Calu3 (cell line): ENCODE results near the gene IL1RL1. TPM values are rescaled to one million over a fixed set of nuclear protein-coding genes. Genes with fewer than 3 reads are reported as not detected.

Experiments used
- BruUV-seq: library from RNA; stranded (reverse); fragments of 400-500 nt; replicated peaks from 2 replicates; lab custom pipeline; 2021; lab: Mats Ljungman, UMichigan
- CTCF ChIA-PET: fragments of 300-600 bp; sonication (Branson Sonifier 250); formaldehyde crosslinking; loops from one replicate; lab custom pipeline; 2022; ENCODE audit warnings: antibody characterized with exemption; lab: Charles Lee
- DNase-seq: peaks from one replicate; pipeline ENCODE4 v3.0.0; 2022
- H3K27ac Mint-ChIP-seq: one replicate; pipeline ENCODE4 v1.8.0; 2022; ENCODE audit warnings: mixed read lengths; ENCODE audit not compliant: unreplicated experiment
- H3K27me3 Mint-ChIP-seq: one replicate; pipeline ENCODE4 v1.8.0; 2022; ENCODE audit warnings: mixed read lengths; ENCODE audit not compliant: unreplicated experiment
- H3K36me3 Mint-ChIP-seq: one replicate; pipeline ENCODE4 v1.8.0; 2022; ENCODE audit warnings: mild to moderate bottlenecking, moderate library complexity, mixed read lengths; ENCODE audit not compliant: insufficient read depth, unreplicated experiment
- H3K4me1 Mint-ChIP-seq: one replicate; pipeline ENCODE4 v1.8.0; 2022; ENCODE audit warnings: mild to moderate bottlenecking, low read depth, mixed read lengths; ENCODE audit not compliant: unreplicated experiment
- H3K4me3 Mint-ChIP-seq: one replicate; pipeline ENCODE4 v1.8.0; 2022; ENCODE audit warnings: mild to moderate bottlenecking, low read depth, moderate library complexity, mixed read lengths; ENCODE audit not compliant: unreplicated experiment
- H3K9me3 Mint-ChIP-seq: one replicate; pipeline ENCODE4 v1.8.0; 2022; ENCODE audit warnings: low read depth, mixed read lengths; ENCODE audit not compliant: unreplicated experiment
- CTCF ChIP-seq: fragments of 200-600 bp; IDR thresholded peaks from one replicate; pipeline ENCODE4 v1.8.0; 2022; ENCODE audit warnings: antibody characterized with exemption; ENCODE audit not compliant: unreplicated experiment
- intact Hi-C: fragments of 100-400 bp; cut with micrococcal nuclease; formaldehyde crosslinking; loops from one replicate; pipeline ENCODE4 v1.10.0; 2022; ENCODE audit not compliant: unreplicated experiment
- total RNA-seq: library from RNA; stranded (reverse); gene quantifications from 2 replicates; pipeline ENCODE4 v1.2.3, GENCODE V29; 2022

IL1RL1 gene
- total RNA-seq, 1 experiment from 2014 or later = not detected

- no peaks in the 10 kb centered on the region for H3K36me3 Mint-ChIP-seq
- intact Hi-C loops = no loop called here
- no peak overlapping the region for H3K4me3 Mint-ChIP-seq
- H3K4me1 Mint-ChIP-seq = no peaks in the 10 kb centered on the region
- CTCF ChIA-PET = no interaction called here
- H3K27ac Mint-ChIP-seq = no peak overlapping the region
- no TSS peak for BruUV-seq
- peaks cover 21% of the 10 kb centered on the region for H3K27me3 Mint-ChIP-seq
- no peaks in the 10 kb centered on the region for H3K9me3 Mint-ChIP-seq
- TF ChIP-seq CTCF = no peak
- DNase-seq = no peak
Measured at GRCh38 chr2:102335871-102336366, 24.6 kb downstream of the IL1RL1 start.

GRCh38 chr2:102336502-102336945 is 25.2 kb downstream of the IL1RL1 start:
- no TSS peak for BruUV-seq
- no peak for TF ChIP-seq CTCF
- no peak overlapping the region for H3K27ac Mint-ChIP-seq
- H3K36me3 Mint-ChIP-seq = no peaks in the 10 kb centered on the region
- H3K4me1 Mint-ChIP-seq = no peaks in the 10 kb centered on the region
- no peaks in the 10 kb centered on the region for H3K9me3 Mint-ChIP-seq
- DNase-seq = no peak
- peaks cover 21% of the 10 kb centered on the region for H3K27me3 Mint-ChIP-seq
- no peak overlapping the region for H3K4me3 Mint-ChIP-seq
- CTCF ChIA-PET = no interaction called here
- intact Hi-C loops = no loop called here

- Mint-ChIP-seq H3K27me3 (peaks cover 18% of the 10 kb centered on the region), H3K36me3 (no peaks in the 10 kb centered on the region), H3K4me3 (no peak overlapping the region), H3K9me3 (no peaks in the 10 kb centered on the region), H3K27ac (no peak overlapping the region), H3K4me1 (no peaks in the 10 kb centered on the region)
- no peak for TF ChIP-seq CTCF
- no peak for DNase-seq
- no TSS peak for BruUV-seq
- intact Hi-C loops = no loop called here
- CTCF ChIA-PET = no interaction called here
Measured at GRCh38 chr2:102337012-102337411, 25.6 kb downstream of the IL1RL1 start.

- intact Hi-C loops = no loop called here
- peaks cover 11% of the 10 kb centered on the region for H3K27me3 Mint-ChIP-seq
- no peaks in the 10 kb centered on the region for H3K4me1 Mint-ChIP-seq
- no peak overlapping the region for H3K4me3 Mint-ChIP-seq
- no peaks in the 10 kb centered on the region for H3K9me3 Mint-ChIP-seq
- CTCF ChIA-PET = no interaction called here
- TF ChIP-seq CTCF = no peak
- no peak overlapping the region for H3K27ac Mint-ChIP-seq
- DNase-seq = no peak
- BruUV-seq = no TSS peak
- H3K36me3 Mint-ChIP-seq = no peaks in the 10 kb centered on the region
Measured at GRCh38 chr2:102337481-102338386, 26.4 kb downstream of the IL1RL1 start.
